ENCODE results near the gene NECAB3. TPM values are rescaled to one million over a fixed set of nuclear protein-coding genes. Genes with fewer than 3 reads are reported as not detected.

Gene NECAB3
- total RNA-seq, 2 experiments from 2014 or later = 62.4 to 79.4 TPM

DNA sequence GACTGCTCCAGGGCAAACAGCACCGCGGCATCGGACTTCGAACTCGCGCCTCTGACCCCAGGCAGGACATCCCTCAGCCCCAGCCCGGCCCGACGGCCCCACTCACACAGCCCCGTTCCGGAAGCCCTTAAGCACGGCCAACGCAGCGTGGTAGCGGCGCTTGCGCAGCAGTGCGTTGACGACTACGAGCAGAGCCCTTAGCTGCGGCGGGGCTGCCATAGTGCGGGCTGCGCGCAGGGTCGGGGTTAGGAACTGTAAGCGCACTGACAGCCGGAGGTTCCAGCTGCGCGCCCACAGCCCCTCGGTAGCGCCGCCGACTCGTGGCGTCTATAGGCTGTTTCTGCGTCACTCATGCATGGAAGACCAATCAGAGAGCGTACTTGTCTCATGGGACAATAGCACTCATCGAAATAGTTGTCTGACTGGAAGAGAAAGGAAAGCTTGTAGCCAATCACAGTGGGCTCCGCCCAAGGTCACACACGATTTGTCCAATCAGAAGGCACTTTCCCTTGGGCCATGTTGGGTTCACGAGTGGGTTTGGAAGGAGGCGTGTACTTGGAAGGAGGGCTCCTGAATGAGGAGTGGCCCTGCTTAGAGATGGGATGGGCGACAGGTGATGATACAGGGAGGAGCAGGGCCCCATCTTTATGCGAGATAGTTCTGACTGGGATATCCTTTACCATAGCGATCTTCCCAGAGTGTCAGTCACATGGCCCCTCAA, 45.9 kb upstream of the NECAB3 start, which contains the start of gene PXMP4:
Gene PXMP4 (minus strand): TSS at position 322 of the 721 bp plus-strand sequence. CDS start 103 bp downstream, at position 219.
- POLR2A ChIA-PET = interaction anchor here (0.6 to 1.3 kb wide), 4 partner anchors 8 to 42 kb away, joined by 3 to 4 read pairs (median 4); no protein-coding TSS in a partner anchor
- peak within 1 kb of the TSS; percentile 32; the same call in 1 of the 2 replicates for H2AFZ ChIP-seq (ENCODE audit: low read length)
- peak; percentile 94 for DNase-seq (ENCODE audit: low spot score)
- H3K79me2 ChIP-seq (ENCODE audit: insufficient read depth, low read depth, low read length) = no peaks in the 10 kb centered on the region
- peak within 1 kb of the TSS; percentile 70 for H3K4me3 ChIP-seq (ENCODE audit: low read depth, low read length, poor library complexity, severe bottlenecking)
- no peaks in the 10 kb centered on the region for H3K36me3 ChIP-seq (ENCODE audit: insufficient read depth, low read length)
- no peaks in the 10 kb centered on the region for H4K20me1 ChIP-seq (ENCODE audit: insufficient read depth, low read length)
- no peaks in the 10 kb centered on the region for H3K9me2 ChIP-seq (ENCODE audit: insufficient read depth, low read length)
- intact Hi-C loops (cut with micrococcal nuclease; ENCODE audit: unreplicated experiment) = no loop called here
- H3K27ac ChIP-seq (ENCODE audit: low read depth, low read length, poor library complexity, severe bottlenecking) = peak within 1 kb of the TSS; percentile 8
- peak within 1 kb of the TSS; percentile 67 for H3K4me2 ChIP-seq (ENCODE audit: low read length)
- TF ChIP-seq EZH2phosphoT487 (IDR thresholded peaks at IDR 0.05; ENCODE audit: borderline replicate concordance, low read depth, low read length) (no peak), CTCF (conservative IDR thresholded peaks at IDR 0.05; ENCODE audit: low read length) (no peak)
- peaks cover 6% of the 10 kb centered on the region for H3K4me1 ChIP-seq (ENCODE audit: insufficient read depth, low read length, poor library complexity, severe bottlenecking)
- no peaks in the 10 kb centered on the region for H3K9me3 ChIP-seq (ENCODE audit: low read length)
- CTCF ChIA-PET (ENCODE audit: unreplicated experiment) = interaction anchor here (0.6 kb wide), 1 partner anchor 172 kb away, joined by 4 read pairs; no protein-coding TSS in a partner anchor
- BruUV-seq (replicated peaks) = no TSS peak

GRCh38 chr20:33719277-33719988, 45.2 kb upstream of the NECAB3 start:
- DNase-seq (ENCODE audit: low spot score) = no peak
- Histone ChIP-seq H3K79me2 (ENCODE audit: insufficient read depth, low read depth, low read length) (no peaks in the 10 kb centered on the region), H4K20me1 (ENCODE audit: insufficient read depth, low read length) (no peaks in the 10 kb centered on the region), H3K9me3 (ENCODE audit: low read length) (no peaks in the 10 kb centered on the region), H3K36me3 (ENCODE audit: insufficient read depth, low read length) (no peaks in the 10 kb centered on the region), H3K4me3 (ENCODE audit: low read depth, low read length, poor library complexity, severe bottlenecking) (peak overlapping the region; percentile 70), H3K9me2 (ENCODE audit: insufficient read depth, low read length) (no peaks in the 10 kb centered on the region), H3K27ac (ENCODE audit: low read depth, low read length, poor library complexity, severe bottlenecking) (peak overlapping the region; percentile 8), H3K4me1 (ENCODE audit: insufficient read depth, low read length, poor library complexity, severe bottlenecking) (peaks cover 6% of the 10 kb centered on the region), H3K4me2 (ENCODE audit: low read length) (peak overlapping the region; percentile 67), H2AFZ (ENCODE audit: low read length) (peak overlapping the region; percentile 31; the same call in 1 of the 2 replicates)
- CTCF ChIA-PET (ENCODE audit: unreplicated experiment) = no interaction called here
- intact Hi-C loops (cut with micrococcal nuclease; ENCODE audit: unreplicated experiment) = no loop called here
- TF ChIP-seq CTCF (conservative IDR thresholded peaks at IDR 0.05; ENCODE audit: low read length) (no peak), EZH2phosphoT487 (IDR thresholded peaks at IDR 0.05; ENCODE audit: borderline replicate concordance, low read depth, low read length) (no peak)
- no TSS peak for BruUV-seq (replicated peaks)
- POLR2A ChIA-PET = interaction anchor here (0.5 to 1.3 kb wide), 4 partner anchors 33 to 160 kb away, joined by 3 to 4 read pairs (median 4); no protein-coding TSS in a partner anchor
